Measurements from ENCODE around the gene ASPHD2.

The ASPHD2 gene

DNA sequence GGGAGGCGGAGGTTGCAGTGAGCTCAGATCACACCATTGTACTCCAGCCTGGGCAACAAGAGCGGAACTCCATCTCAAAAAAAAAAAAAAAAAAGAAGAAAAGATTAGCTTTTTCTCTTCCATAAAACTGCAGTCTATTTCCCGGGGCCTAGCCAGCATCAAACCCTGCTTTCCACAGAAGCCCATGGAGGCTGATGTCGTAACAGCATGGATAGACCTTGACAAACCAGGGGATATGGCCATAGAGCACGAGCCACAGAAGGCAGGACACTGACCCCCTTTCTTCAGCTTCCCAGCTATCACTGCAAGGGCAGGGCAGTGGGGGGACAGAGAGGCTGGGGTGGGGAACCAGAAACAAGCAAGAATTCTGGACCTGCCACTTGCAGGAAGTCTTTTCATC, 33.0 kb downstream of the ASPHD2 start:
- peaks cover 15 to 97% of the 10 kb centered on the region in 2 experiments for H3K36me3 ChIP-seq (ENCODE audit: control insufficient read depth in 2 of 2, insufficient read depth in 1 of 2, low read length in 2 of 2)
- no peak overlapping the region for H3K27ac ChIP-seq (ENCODE audit: extremely low read depth, low read depth, low read length)
- H3K4me3 ChIP-seq (ENCODE audit: low read depth, low read length) = no peak overlapping the region
- ChIA-PET CTCF (interaction anchor here (0.7 to 10.4 kb wide), 26 partner anchors 10 to 825 kb away, joined by 3 to 267 read pairs (median 6); partner anchors contain the start of genes HPS4, SRRD and TFIP11), POLR2A (no interaction called here)
- H3K4me1 ChIP-seq (ENCODE audit: control insufficient read depth, insufficient read depth, low read length) = no peaks in the 10 kb centered on the region; the same call in 1 of the 2 replicates
- H3K9me3 ChIP-seq (ENCODE audit: control insufficient read depth, insufficient read depth, low read depth, low read length) = no peaks in the 10 kb centered on the region
- no peak for TF ChIP-seq ZNF155 (tag by site-specific recombination; IDR thresholded peaks at IDR 0.05)
- TF ChIP-seq, protein P1, sequence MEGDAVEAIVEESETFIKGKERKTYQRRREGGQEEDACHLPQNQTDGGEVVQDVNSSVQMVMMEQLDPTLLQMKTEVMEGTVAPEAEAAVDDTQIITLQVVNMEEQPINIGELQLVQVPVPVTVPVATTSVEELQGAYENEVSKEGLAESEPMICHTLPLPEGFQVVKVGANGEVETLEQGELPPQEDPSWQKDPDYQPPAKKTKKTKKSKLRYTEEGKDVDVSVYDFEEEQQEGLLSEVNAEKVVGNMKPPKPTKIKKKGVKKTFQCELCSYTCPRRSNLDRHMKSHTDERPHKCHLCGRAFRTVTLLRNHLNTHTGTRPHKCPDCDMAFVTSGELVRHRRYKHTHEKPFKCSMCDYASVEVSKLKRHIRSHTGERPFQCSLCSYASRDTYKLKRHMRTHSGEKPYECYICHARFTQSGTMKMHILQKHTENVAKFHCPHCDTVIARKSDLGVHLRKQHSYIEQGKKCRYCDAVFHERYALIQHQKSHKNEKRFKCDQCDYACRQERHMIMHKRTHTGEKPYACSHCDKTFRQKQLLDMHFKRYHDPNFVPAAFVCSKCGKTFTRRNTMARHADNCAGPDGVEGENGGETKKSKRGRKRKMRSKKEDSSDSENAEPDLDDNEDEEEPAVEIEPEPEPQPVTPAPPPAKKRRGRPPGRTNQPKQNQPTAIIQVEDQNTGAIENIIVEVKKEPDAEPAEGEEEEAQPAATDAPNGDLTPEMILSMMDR (tag by site-specific recombination; IDR thresholded peaks at IDR 0.05) = no peak
- TF ChIP-seq, protein P2, sequence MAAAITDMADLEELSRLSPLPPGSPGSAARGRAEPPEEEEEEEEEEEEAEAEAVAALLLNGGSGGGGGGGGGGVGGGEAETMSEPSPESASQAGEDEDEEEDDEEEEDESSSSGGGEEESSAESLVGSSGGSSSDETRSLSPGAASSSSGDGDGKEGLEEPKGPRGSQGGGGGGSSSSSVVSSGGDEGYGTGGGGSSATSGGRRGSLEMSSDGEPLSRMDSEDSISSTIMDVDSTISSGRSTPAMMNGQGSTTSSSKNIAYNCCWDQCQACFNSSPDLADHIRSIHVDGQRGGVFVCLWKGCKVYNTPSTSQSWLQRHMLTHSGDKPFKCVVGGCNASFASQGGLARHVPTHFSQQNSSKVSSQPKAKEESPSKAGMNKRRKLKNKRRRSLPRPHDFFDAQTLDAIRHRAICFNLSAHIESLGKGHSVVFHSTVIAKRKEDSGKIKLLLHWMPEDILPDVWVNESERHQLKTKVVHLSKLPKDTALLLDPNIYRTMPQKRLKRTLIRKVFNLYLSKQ (tag by site-specific recombination; IDR thresholded peaks at IDR 0.05; ENCODE audit: borderline replicate concordance) = no peak
- TF ChIP-seq ZFP3 (tag by site-specific recombination; IDR thresholded peaks at IDR 0.05; ENCODE audit: low read depth) = no peak
- TF ChIP-seq, protein P3, sequence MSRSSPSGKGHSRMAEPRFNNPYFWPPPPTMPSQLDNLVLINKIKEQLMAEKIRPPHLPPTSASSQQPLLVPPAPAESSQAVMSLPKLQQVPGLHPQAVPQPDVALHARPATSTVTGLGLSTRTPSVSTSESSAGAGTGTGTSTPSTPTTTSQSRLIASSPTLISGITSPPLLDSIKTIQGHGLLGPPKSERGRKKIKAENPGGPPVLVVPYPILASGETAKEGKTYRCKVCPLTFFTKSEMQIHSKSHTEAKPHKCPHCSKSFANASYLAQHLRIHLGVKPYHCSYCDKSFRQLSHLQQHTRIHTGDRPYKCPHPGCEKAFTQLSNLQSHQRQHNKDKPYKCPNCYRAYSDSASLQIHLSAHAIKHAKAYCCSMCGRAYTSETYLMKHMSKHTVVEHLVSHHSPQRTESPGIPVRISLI (tag by site-specific recombination; IDR thresholded peaks at IDR 0.05) = no peak

DNA sequence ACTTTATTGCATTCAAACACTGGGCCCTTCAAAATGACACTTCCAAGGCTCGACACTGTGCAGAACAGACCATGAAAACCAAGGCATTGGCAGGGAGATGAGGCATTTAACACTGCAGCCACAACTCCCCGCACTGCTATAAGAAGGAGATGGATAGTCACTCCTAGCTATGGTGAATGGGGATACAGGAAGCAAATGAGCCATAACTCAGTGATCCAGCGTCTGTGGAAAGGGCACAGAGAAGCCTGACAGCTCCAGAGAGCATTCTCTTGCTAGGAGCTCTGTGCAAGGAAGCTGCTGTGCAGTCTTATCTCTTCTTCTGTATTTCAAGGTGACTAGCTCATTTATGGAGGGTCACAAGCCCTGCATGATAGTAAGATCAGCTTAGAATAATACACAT, 33.6 kb downstream of the ASPHD2 start:
- no peak overlapping the region for H3K4me3 ChIP-seq (ENCODE audit: low read depth, low read length)
- CTCF ChIA-PET = interaction anchor here (0.5 to 10.4 kb wide), 11 partner anchors 9 to 215 kb away, joined by 3 to 267 read pairs (median 18); partner anchors contain the start of genes HPS4 and SRRD
- no peaks in the 10 kb centered on the region; the same call in 1 of the 2 replicates for H3K4me1 ChIP-seq (ENCODE audit: control insufficient read depth, insufficient read depth, low read length)
- POLR2A ChIA-PET = no interaction called here
- peaks cover 17 to 97% of the 10 kb centered on the region in 2 experiments for H3K36me3 ChIP-seq (ENCODE audit: control insufficient read depth in 2 of 2, insufficient read depth in 1 of 2, low read length in 2 of 2)
- no peaks in the 10 kb centered on the region for H3K9me3 ChIP-seq (ENCODE audit: control insufficient read depth, insufficient read depth, low read depth, low read length)
- no peak overlapping the region for H3K27ac ChIP-seq (ENCODE audit: extremely low read depth, low read depth, low read length)
- no peak for TF ChIP-seq ZBTB20 (tag by site-specific recombination; IDR thresholded peaks at IDR 0.05)
- TF ChIP-seq, protein P4, sequence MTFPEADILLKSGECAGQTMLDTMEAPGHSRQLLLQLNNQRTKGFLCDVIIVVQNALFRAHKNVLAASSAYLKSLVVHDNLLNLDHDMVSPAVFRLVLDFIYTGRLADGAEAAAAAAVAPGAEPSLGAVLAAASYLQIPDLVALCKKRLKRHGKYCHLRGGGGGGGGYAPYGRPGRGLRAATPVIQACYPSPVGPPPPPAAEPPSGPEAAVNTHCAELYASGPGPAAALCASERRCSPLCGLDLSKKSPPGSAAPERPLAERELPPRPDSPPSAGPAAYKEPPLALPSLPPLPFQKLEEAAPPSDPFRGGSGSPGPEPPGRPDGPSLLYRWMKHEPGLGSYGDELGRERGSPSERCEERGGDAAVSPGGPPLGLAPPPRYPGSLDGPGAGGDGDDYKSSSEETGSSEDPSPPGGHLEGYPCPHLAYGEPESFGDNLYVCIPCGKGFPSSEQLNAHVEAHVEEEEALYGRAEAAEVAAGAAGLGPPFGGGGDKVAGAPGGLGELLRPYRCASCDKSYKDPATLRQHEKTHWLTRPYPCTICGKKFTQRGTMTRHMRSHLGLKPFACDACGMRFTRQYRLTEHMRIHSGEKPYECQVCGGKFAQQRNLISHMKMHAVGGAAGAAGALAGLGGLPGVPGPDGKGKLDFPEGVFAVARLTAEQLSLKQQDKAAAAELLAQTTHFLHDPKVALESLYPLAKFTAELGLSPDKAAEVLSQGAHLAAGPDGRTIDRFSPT (tag by site-specific recombination; IDR thresholded peaks at IDR 0.05) = no peak
- no peak for TF ChIP-seq ZNF292 (tag by site-specific recombination; IDR thresholded peaks at IDR 0.05; ENCODE audit: borderline replicate concordance, low read depth)
- no peak for TF ChIP-seq ZNF366 (tag by site-specific recombination; conservative IDR thresholded peaks at IDR 0.05)
- no peak for TF ChIP-seq ZFP37 (tag by site-specific recombination; IDR thresholded peaks at IDR 0.05)
- TF ChIP-seq ZNF140 (tag by site-specific recombination; IDR thresholded peaks at IDR 0.05) = no peak
- no peak for TF ChIP-seq SCRT1 (tag by site-specific recombination; IDR thresholded peaks at IDR 0.05; ENCODE audit: borderline replicate concordance)
- TF ChIP-seq, protein P5, sequence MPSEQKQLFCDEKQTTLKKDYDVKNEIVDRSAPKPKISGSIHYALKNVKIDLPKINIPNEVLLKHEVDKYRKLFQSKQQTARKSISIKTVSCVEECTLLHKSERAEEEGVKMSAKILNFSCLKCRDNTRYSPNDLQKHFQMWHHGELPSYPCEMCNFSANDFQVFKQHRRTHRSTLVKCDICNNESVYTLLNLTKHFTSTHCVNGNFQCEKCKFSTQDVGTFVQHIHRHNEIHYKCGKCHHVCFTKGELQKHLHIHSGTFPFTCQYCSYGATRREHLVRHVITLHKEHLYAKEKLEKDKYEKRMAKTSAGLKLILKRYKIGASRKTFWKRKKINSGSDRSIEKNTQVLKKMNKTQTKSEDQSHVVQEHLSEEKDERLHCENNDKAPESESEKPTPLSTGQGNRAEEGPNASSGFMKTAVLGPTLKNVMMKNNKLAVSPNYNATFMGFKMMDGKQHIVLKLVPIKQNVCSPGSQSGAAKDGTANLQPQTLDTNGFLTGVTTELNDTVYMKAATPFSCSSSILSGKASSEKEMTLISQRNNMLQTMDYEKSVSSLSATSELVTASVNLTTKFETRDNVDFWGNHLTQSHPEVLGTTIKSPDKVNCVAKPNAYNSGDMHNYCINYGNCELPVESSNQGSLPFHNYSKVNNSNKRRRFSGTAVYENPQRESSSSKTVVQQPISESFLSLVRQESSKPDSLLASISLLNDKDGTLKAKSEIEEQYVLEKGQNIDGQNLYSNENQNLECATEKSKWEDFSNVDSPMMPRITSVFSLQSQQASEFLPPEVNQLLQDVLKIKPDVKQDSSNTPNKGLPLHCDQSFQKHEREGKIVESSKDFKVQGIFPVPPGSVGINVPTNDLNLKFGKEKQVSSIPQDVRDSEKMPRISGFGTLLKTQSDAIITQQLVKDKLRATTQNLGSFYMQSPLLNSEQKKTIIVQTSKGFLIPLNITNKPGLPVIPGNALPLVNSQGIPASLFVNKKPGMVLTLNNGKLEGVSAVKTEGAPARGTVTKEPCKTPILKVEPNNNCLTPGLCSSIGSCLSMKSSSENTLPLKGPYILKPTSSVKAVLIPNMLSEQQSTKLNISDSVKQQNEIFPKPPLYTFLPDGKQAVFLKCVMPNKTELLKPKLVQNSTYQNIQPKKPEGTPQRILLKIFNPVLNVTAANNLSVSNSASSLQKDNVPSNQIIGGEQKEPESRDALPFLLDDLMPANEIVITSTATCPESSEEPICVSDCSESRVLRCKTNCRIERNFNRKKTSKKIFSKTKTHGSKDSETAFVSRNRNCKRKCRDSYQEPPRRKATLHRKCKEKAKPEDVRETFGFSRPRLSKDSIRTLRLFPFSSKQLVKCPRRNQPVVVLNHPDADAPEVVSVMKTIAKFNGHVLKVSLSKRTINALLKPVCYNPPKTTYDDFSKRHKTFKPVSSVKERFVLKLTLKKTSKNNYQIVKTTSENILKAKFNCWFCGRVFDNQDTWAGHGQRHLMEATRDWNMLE (tag by site-specific recombination; conservative IDR thresholded peaks at IDR 0.05; ENCODE audit: low read depth) = no peak

All from HEK293 (cell line).